Esophagus (tissue), 2 donors: ENCODE measurements around the gene STOM. TPM values are rescaled to one million over a fixed set of nuclear protein-coding genes. Genes with fewer than 3 reads are reported as not detected.

ENCODE experiments used
- H3K27ac ChIP-seq, 2 donors: one replicate each; pipeline ENCODE4 v1.5.1; 2013; ENCODE audit warnings: low read depth in 2 of 2, mild to moderate bottlenecking in 2 of 2, inconsistent platforms in 1 of 2, low read length in 1 of 2, moderate library complexity in 1 of 2
- H3K27me3 ChIP-seq, 2 donors: one replicate each; pipeline ENCODE4 v1.6.1; 2013; ENCODE audit warnings: low read length in 2 of 2, control low read depth in 1 of 2, mild to moderate bottlenecking in 1 of 2; ENCODE audit not compliant: insufficient read depth in 2 of 2, control insufficient read depth in 1 of 2
- H3K36me3 ChIP-seq, 2 donors: one replicate each; pipeline ENCODE4 v1.6.1; 2013; ENCODE audit warnings: low read length in 1 of 2; ENCODE audit not compliant: control insufficient read depth in 2 of 2, insufficient read depth in 2 of 2
- H3K4me1 ChIP-seq, 2 donors: one replicate each; pipeline ENCODE4 v1.6.1; 2013; ENCODE audit warnings: low read length in 1 of 2; ENCODE audit not compliant: control insufficient read depth in 2 of 2, insufficient read depth in 2 of 2
- H3K4me3 ChIP-seq, 2 donors: one replicate each; pipeline ENCODE4 v1.5.1; 2013; ENCODE audit warnings: low read length in 2 of 2, mild to moderate bottlenecking in 2 of 2, low read depth in 1 of 2, moderate library complexity in 1 of 2
- H3K9me3 ChIP-seq, 2 donors: one replicate each; pipeline ENCODE4 v1.6.1; 2013; ENCODE audit warnings: mild to moderate bottlenecking in 2 of 2, low read depth in 1 of 2, low read length in 1 of 2, moderate library complexity in 1 of 2; ENCODE audit not compliant: control insufficient read depth in 2 of 2, insufficient read depth in 1 of 2
- WGBS, 2 donors: extraction: QIAGEN DNeasy Blood & Tissue Kit; methylation state at CpG; one replicate each; pipeline ENCODE4 v1.1.7; 2013; 5-methylcytosine and 5-hydroxymethylcytosine counted together
- polyA plus RNA-seq, 2 donors: library from polyadenylated mRNA; stranded (reverse); fragments of 200-250 nt; gene quantifications; one replicate each; pipeline ENCODE4 v1.2.3, GENCODE V29; 2013
- donor health status: healthy with polysubstance abuse.
- donor health status: Bipolar disorder and iron deficiency.

STOM gene
- polyA plus RNA-seq, 2 donors = 46.3 to 64.7 TPM

GRCh38 chr9:121308765-121309164, 61.3 kb downstream of the STOM start:
- no peaks in the 10 kb centered on the region for H3K27me3 ChIP-seq
- no peaks in the 10 kb centered on the region for H3K9me3 ChIP-seq
- H3K4me1 ChIP-seq = peaks cover 6 to 14% of the 10 kb centered on the region in 2 donors
- H3K4me3 ChIP-seq = no peak overlapping the region
- H3K27ac ChIP-seq = peak overlapping the region in 1 of 2 donors; percentile 33
- peaks cover 22 to 60% of the 10 kb centered on the region in 2 donors for H3K36me3 ChIP-seq
- WGBS, 2 donors = 84% methylated on average over 13 of the region's 13 CpGs

- 84 to 91% methylated on average over 2 of the region's 2 CpGs for WGBS, 2 donors
- H3K27me3 ChIP-seq = no peaks in the 10 kb centered on the region
- no peaks in the 10 kb centered on the region for H3K9me3 ChIP-seq
- H3K4me3 ChIP-seq = no peak overlapping the region
- peaks cover 6 to 21% of the 10 kb centered on the region in 2 donors for H3K4me1 ChIP-seq
- H3K36me3 ChIP-seq = peaks cover 14 to 56% of the 10 kb centered on the region in 2 donors
- H3K27ac ChIP-seq = no peak overlapping the region
Measured at GRCh38 chr9:121307976-121308375, 62.1 kb downstream of the STOM start.

- peak overlapping the region; percentile 62 to 75 for H3K27ac ChIP-seq
- H3K4me1 ChIP-seq = peaks cover 18 to 34% of the 10 kb centered on the region in 2 donors
- no peaks in the 10 kb centered on the region for H3K27me3 ChIP-seq
- 58 to 68% methylated on average over 13 of the region's 13 CpGs for WGBS, 2 donors
- no peak overlapping the region for H3K4me3 ChIP-seq
- H3K9me3 ChIP-seq = no peaks in the 10 kb centered on the region
- peaks cover 9 to 49% of the 10 kb centered on the region in 2 donors for H3K36me3 ChIP-seq
Measured at GRCh38 chr9:121305269-121305994, 64.6 kb downstream of the STOM start.

- peak overlapping the region; percentile 75 to 77 for H3K27ac ChIP-seq
- 77% methylated on average over 1 of the region's 1 CpG for WGBS, 2 donors
- H3K9me3 ChIP-seq = no peaks in the 10 kb centered on the region
- peaks cover 18 to 34% of the 10 kb centered on the region in 2 donors for H3K4me1 ChIP-seq
- H3K27me3 ChIP-seq = no peaks in the 10 kb centered on the region
- H3K36me3 ChIP-seq = peaks cover 9 to 48% of the 10 kb centered on the region in 2 donors
- no peak overlapping the region for H3K4me3 ChIP-seq
Measured at GRCh38 chr9:121304707-121305106, 65.3 kb downstream of the STOM start.

GRCh38 chr9:121303456-121304451, 66.3 kb downstream of the STOM start:
- WGBS, 2 donors = 72 to 82% methylated on average over 3 of the region's 3 CpGs
- peak overlapping the region; percentile 75 to 77 for H3K27ac ChIP-seq
- peaks cover 9 to 42% of the 10 kb centered on the region in 2 donors for H3K36me3 ChIP-seq
- H3K9me3 ChIP-seq = no peaks in the 10 kb centered on the region
- no peak overlapping the region for H3K4me3 ChIP-seq
- H3K4me1 ChIP-seq = peaks cover 18 to 33% of the 10 kb centered on the region in 2 donors
- H3K27me3 ChIP-seq = no peaks in the 10 kb centered on the region

GRCh38 chr9:121302786-121303185, 67.3 kb downstream of the STOM start:
- Histone ChIP-seq H3K27ac (peak overlapping the region; percentile 75 to 77), H3K4me3 (no peak overlapping the region), H3K9me3 (no peaks in the 10 kb centered on the region), H3K4me1 (peaks cover 19 to 31% of the 10 kb centered on the region in 2 donors), H3K36me3 (peaks cover 6 to 35% of the 10 kb centered on the region in 2 donors), H3K27me3 (no peaks in the 10 kb centered on the region)
- WGBS, 2 donors = 91 to 93% methylated on average over 13 of the region's 13 CpGs

GRCh38 chr9:121302341-121302740, 67.7 kb downstream of the STOM start:
- WGBS, 2 donors = 91 to 93% methylated on average over 5 of the region's 5 CpGs
- no peaks in the 10 kb centered on the region for H3K27me3 ChIP-seq
- H3K36me3 ChIP-seq = peaks cover 6 to 32% of the 10 kb centered on the region in 2 donors
- peaks cover 19 to 31% of the 10 kb centered on the region in 2 donors for H3K4me1 ChIP-seq
- no peak overlapping the region for H3K4me3 ChIP-seq
- peak overlapping the region; percentile 75 to 77 for H3K27ac ChIP-seq
- H3K9me3 ChIP-seq = no peaks in the 10 kb centered on the region

- H3K9me3 ChIP-seq = no peaks in the 10 kb centered on the region
- H3K4me1 ChIP-seq = peaks cover 19 to 31% of the 10 kb centered on the region in 2 donors
Measured at GRCh38 chr9:121301881-121302286, 68.2 kb downstream of the STOM start.

More at GRCh38 chr9:121301881-121302286, 68.2 kb downstream of the STOM start:
- Histone ChIP-seq H3K36me3 (peaks cover 6 to 32% of the 10 kb centered on the region in 2 donors), H3K27me3 (no peaks in the 10 kb centered on the region), H3K4me3 (peak overlapping the region in 1 of 2 donors; percentile 17), H3K27ac (peak overlapping the region; percentile 75 to 77)
- WGBS, 2 donors = 89 to 92% methylated on average over 11 of the region's 11 CpGs
